Subcutaneous adipose tissue (tissue), 4 donors: Measurements from ENCODE around the gene HSPG2. TPM values are rescaled to one million over a fixed set of nuclear protein-coding genes. Genes with fewer than 3 reads are reported as not detected.

Source experiments
- total RNA-seq, 4 donors: library from RNA; depleted of rRNA; stranded (reverse); fragments of >200 nt; gene quantifications; one replicate each; pipeline ENCODE4 v1.1.0, GENCODE V29; 2016
- TF ChIP-seq, protein P1 (sequence below): fragments of 450-650 bp; IDR thresholded peaks from one replicate; pipeline ENCODE4 v1.5.1; 2016; ENCODE audit warnings: low read depth, mild to moderate bottlenecking, control low read depth, antibody characterized with exemption, moderate library complexity

The HSPG2 gene
- total RNA-seq, 4 donors from 2014 or later, result 90.5 to 556 (median 207) TPM

DNA sequence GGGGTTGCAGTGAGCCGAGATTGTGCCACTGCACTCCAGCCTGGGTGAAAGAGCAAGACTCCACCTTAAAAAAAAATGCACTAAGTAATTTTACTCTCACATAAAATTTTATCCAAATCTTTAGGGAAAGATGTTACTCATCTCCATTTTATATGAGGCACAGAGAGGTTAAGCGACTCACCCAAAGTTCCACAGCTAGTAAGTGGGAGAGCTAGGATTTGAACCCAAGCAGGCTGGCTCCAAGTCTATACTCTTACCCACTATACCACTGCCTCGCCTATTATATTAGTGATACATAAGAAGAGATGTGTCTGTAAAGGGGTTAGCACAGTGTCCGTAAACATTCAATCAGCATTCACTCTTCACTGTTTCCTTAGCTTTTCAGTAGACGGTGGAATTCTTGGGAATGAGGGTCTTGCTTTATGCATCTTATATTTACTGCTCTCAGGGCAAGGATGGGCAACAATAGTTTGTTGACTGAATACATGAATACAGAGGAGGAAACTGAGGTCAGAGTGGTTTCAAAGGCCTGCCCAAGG is 109.9 kb downstream of the HSPG2 start:
- TF ChIP-seq, protein P1, sequence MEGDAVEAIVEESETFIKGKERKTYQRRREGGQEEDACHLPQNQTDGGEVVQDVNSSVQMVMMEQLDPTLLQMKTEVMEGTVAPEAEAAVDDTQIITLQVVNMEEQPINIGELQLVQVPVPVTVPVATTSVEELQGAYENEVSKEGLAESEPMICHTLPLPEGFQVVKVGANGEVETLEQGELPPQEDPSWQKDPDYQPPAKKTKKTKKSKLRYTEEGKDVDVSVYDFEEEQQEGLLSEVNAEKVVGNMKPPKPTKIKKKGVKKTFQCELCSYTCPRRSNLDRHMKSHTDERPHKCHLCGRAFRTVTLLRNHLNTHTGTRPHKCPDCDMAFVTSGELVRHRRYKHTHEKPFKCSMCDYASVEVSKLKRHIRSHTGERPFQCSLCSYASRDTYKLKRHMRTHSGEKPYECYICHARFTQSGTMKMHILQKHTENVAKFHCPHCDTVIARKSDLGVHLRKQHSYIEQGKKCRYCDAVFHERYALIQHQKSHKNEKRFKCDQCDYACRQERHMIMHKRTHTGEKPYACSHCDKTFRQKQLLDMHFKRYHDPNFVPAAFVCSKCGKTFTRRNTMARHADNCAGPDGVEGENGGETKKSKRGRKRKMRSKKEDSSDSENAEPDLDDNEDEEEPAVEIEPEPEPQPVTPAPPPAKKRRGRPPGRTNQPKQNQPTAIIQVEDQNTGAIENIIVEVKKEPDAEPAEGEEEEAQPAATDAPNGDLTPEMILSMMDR, result no peak

DNA sequence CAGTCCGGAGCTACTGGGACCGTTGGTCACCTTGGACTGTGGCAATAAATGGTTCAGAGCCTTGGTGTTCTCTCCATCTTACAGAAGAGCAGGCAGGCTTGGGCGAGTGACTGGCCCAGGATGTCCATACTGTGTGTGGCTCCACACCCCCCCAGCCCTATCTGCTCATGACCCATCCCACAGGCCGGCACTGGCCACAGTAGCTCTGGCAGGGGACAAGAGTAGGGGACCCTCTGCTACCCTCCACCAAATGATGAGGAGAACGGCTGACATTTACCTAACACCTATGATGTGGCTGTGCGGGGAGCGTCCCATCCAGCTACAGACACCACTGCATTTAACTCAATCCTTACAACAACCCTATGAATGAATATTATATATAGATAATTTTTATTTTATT is 111.7 kb downstream of the HSPG2 start:
- TF ChIP-seq, protein P1, result no peak

DNA sequence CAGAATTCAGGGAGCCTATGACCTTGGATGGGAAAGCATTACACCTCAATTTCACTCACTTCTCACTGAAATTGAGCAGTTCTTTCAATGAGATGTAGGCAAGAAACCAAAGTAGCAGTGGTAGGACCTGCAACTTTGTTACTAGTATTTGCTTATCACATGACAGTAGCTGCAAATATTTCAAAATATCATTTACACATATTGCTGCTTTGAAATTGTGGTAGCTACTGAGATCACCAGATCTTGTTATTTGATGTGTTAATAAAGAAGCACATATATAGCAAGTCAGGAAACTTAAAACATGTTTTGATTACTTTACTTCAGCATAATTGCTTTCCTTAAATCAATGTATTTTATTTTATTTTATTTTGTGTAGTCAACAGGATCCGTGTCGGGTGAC is 112.2 kb downstream of the HSPG2 start:
- TF ChIP-seq, protein P1, result no peak

DNA sequence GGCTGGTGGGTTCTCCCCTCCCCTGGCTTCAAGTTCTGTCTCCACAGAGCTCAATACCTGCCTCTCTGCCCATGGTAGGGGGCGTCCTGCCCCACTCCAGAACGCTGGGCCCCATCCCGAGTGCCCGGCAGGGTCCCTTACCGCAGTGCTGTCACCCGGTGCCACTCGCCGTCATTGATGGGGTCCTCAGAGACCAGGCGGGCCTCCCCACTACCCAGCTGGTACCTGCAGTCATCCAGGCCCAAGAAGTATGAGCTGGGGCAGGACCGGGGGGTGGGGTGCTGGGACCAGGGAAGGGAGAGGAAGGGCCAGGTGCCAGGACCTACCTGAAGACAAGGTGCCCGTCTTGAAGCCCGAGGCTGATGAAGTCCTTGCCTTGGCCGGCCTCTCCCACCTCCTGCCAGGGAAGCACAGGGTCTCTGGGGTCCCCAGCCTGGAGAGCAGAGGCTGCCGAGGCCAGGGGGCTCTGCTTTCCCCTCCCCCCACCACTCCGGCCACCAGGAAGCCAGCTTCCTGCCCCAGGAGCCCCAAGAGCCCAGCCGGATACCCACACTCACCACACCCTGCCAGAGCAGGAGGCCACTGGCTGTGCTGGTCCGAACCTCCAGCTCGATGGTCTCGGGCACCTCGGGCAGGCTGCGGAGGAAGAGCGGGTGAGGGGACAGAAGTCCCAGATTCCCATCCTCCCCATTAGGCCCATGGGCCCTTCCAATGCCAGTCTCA is 113.0 kb downstream of the HSPG2 start:
- TF ChIP-seq, protein P1, result no peak

DNA sequence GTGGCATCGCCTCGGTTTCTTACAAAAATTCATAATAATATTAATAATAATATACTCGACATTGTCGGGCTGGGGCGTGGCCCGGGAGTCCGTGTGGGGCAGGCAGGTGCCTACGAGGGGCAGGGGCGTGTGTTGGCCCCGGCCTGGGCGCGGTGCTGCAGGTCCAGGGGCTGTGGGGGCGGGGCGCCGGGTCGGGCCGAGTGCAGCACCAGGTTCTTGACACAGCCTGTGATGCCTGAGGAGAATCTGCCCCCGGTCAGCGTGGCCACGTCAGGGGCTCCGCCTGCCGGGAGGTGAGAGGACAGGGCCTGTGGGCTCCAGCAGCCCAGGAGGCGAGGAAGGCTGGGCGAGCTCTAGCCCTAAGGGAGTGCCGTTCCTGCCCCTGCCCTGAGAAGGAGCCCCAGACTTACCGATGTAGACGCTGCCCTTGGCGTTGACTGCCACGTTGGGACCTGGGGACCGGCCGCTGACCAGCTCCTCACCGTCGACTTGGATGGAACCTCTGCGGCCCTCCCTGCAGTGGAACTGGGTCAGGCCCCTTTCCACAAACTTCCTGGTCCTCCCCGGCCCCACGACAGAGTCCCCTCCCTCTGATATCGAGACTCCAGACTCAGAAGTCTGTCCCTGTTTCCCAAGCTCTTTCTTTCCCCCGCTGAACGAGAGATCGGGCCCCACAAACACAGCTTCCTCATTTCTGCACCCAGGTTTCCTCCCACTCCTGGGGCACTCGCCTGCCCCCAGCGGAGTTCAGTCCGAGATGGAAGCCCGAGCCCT is 113.7 kb downstream of the HSPG2 start:
- TF ChIP-seq, protein P1, result no peak

DNA sequence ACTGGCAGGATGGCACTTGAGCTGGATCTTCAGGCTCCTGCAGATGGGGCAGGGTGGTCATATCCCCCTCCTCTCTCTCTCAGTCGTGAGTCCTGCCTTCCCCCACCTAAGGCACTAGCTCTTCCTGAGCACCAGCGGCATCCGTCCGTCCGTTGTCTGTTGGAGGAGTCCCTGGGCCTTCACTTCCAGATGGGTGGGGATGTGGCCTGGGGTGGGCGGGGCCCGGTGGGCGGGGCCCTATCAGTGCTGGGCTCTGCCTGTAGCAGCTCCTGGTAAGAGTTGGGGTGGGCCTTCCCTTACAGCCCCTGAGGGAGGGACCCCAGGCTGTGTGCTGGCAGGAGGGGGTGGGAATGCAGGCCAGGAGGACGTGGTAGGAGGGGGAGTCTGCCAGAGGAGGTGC is 114.8 kb downstream of the HSPG2 start:
- TF ChIP-seq, protein P1, result no peak

DNA sequence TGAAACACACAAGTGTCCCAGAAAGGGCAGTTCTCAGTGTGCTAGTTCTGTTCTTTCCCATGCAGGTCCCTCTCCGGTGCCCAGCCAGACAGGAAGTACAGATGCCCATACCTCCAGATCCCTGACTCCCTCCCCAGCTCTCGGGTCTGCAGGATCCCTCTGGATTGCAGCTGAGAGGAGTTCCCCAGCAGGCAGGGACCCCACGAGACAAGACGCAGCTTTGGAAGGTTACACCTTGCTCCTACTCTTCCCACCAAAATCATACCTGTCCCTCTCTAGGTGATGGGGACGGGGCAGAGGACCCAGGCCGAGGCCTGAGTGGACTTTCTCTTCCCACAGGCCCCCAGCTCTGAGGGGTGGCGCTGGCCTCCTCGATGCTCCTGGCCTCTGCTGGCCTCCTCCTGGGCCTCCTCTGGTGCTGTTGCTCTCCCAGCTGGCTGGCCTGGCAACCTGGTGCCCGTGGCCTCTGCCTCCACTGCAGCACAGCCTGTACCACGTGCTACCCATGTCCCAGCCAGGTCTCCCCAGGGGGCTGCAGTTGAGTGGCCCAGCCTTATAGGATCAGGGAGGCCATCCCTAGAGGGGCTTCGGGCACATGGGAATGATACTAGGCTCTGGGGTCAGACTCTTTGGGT is 115.6 kb downstream of the HSPG2 start:
- TF ChIP-seq, protein P1, result no peak
